MM.1S (cell line): Measurements from ENCODE around the gene SOD1.

Experiments used
- EZH2 ChIP-seq: fragments of 300-600 bp; sonication (generic); optimal IDR thresholded peaks from 2 replicates; pipeline ENCODE3; 2017; ENCODE audit warnings: low read depth, mild to moderate bottlenecking, antibody characterized with exemption, low read length, mixed read lengths
- EZH2phosphoT487 ChIP-seq: fragments of 300-600 bp; sonication (generic); IDR thresholded peaks from 2 replicates; pipeline ENCODE4 v1.6.1; 2018; ENCODE audit warnings: antibody characterized with exemption, low read length
- TF ChIP-seq, protein P1 (sequence below): fragments of 300-600 bp; sonication (generic); IDR thresholded peaks from 2 replicates; pipeline ENCODE4 v1.5.1; 2016; ENCODE audit warnings: antibody characterized with exemption, low read length, mixed read lengths

DNA sequence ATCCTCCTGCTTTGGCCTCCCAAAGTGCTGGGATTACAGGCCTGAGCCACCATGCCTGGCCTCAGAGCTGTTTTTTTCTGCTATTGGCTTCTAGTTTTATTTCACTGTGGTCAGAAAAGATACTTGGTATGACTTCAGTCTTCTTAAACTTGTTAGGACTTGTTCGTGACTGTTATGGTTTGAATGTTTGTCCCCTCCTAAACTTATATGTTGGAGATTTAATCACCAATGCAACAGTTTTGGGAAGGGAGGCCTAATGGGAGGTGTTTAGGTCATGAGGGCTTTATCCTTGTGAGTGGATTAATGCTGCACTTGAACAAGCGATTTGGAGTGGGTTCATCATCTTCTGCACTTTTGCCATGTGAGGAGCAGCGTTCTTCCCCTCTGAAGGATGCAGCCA lies 24.5 kb upstream of the SOD1 start:
- TF ChIP-seq, protein P1, sequence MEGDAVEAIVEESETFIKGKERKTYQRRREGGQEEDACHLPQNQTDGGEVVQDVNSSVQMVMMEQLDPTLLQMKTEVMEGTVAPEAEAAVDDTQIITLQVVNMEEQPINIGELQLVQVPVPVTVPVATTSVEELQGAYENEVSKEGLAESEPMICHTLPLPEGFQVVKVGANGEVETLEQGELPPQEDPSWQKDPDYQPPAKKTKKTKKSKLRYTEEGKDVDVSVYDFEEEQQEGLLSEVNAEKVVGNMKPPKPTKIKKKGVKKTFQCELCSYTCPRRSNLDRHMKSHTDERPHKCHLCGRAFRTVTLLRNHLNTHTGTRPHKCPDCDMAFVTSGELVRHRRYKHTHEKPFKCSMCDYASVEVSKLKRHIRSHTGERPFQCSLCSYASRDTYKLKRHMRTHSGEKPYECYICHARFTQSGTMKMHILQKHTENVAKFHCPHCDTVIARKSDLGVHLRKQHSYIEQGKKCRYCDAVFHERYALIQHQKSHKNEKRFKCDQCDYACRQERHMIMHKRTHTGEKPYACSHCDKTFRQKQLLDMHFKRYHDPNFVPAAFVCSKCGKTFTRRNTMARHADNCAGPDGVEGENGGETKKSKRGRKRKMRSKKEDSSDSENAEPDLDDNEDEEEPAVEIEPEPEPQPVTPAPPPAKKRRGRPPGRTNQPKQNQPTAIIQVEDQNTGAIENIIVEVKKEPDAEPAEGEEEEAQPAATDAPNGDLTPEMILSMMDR, result no peak
- TF ChIP-seq EZH2 (no peak), EZH2phosphoT487 (no peak)
